ENCODE measurements around the gene ARL8B. TPM values are rescaled to one million over a fixed set of nuclear protein-coding genes. Genes with fewer than 3 reads are reported as not detected.

The ARL8B gene
- polyA plus RNA-seq, 4 donors: 25.0 to 70.4 (median 31.6) TPM

- H3K27me3 ChIP-seq (ENCODE audit: control insufficient read depth in 3 of 3, insufficient read depth in 3 of 3, low read length in 3 of 3): no peaks in the 10 kb centered on the region
- H3K36me3 ChIP-seq (ENCODE audit: control insufficient read depth in 3 of 3, insufficient read depth in 2 of 3, low read depth in 1 of 3, low read length in 3 of 3): no peaks in the 10 kb centered on the region
- no peaks in the 10 kb centered on the region for H3K9me3 ChIP-seq (ENCODE audit: control insufficient read depth in 2 of 2, insufficient read depth in 1 of 2, low read depth in 1 of 2, low read length in 1 of 2)
- H3K27ac ChIP-seq (ENCODE audit: low read depth in 1 of 3, low read length in 2 of 3): no peak overlapping the region
- 82 to 91% (median 85%) methylated on average over 5 of the region's 5 CpGs for WGBS, 3 donors
- H3K4me1 ChIP-seq (ENCODE audit: control insufficient read depth in 3 of 3, insufficient read depth in 2 of 3, low read depth in 1 of 3, low read length in 2 of 3): no peaks in the 10 kb centered on the region
- FAIRE-seq (no peak), DNase-seq (no peak)
- no peak overlapping the region for H3K4me3 ChIP-seq (ENCODE audit: low read depth in 1 of 3, low read length in 3 of 3)
These were observed 37.9 kb upstream of the ARL8B start for GRCh38 chr3:5084224-5084623.

- no peak overlapping the region for H3K27ac ChIP-seq (ENCODE audit: low read depth in 1 of 3, low read length in 2 of 3)
- H3K9me3 ChIP-seq (ENCODE audit: control insufficient read depth in 2 of 2, insufficient read depth in 1 of 2, low read depth in 1 of 2, low read length in 1 of 2): no peaks in the 10 kb centered on the region
- H3K36me3 ChIP-seq (ENCODE audit: control insufficient read depth in 3 of 3, insufficient read depth in 2 of 3, low read depth in 1 of 3, low read length in 3 of 3): no peaks in the 10 kb centered on the region
- no peaks in the 10 kb centered on the region for H3K27me3 ChIP-seq (ENCODE audit: control insufficient read depth in 3 of 3, insufficient read depth in 3 of 3, low read length in 3 of 3)
- H3K4me3 ChIP-seq (ENCODE audit: low read depth in 1 of 3, low read length in 3 of 3): no peak overlapping the region
- no peak for FAIRE-seq
- no peaks in the 10 kb centered on the region for H3K4me1 ChIP-seq (ENCODE audit: control insufficient read depth in 3 of 3, insufficient read depth in 2 of 3, low read depth in 1 of 3, low read length in 2 of 3)
- no peak for DNase-seq
- 83 to 92% (median 89%) methylated on average over 1 of the region's 1 CpG for WGBS, 3 donors
These were observed 35.4 kb upstream of the ARL8B start for GRCh38 chr3:5086708-5087107.

GRCh38 chr3:5087209-5087608, 34.9 kb upstream of the ARL8B start:
- Histone ChIP-seq H3K4me1 (ENCODE audit: control insufficient read depth in 3 of 3, insufficient read depth in 2 of 3, low read depth in 1 of 3, low read length in 2 of 3) (no peaks in the 10 kb centered on the region), H3K36me3 (ENCODE audit: control insufficient read depth in 3 of 3, insufficient read depth in 2 of 3, low read depth in 1 of 3, low read length in 3 of 3) (no peaks in the 10 kb centered on the region), H3K9me3 (ENCODE audit: control insufficient read depth in 2 of 2, insufficient read depth in 1 of 2, low read depth in 1 of 2, low read length in 1 of 2) (no peaks in the 10 kb centered on the region), H3K4me3 (ENCODE audit: low read depth in 1 of 3, low read length in 3 of 3) (no peak overlapping the region), H3K27ac (ENCODE audit: low read depth in 1 of 3, low read length in 2 of 3) (no peak overlapping the region), H3K27me3 (ENCODE audit: control insufficient read depth in 3 of 3, insufficient read depth in 3 of 3, low read length in 3 of 3) (no peaks in the 10 kb centered on the region)
- DNase-seq (no peak), FAIRE-seq (no peak)
- WGBS, 3 donors: 70 to 78% (median 72%) methylated on average over 4 of the region's 4 CpGs

- H3K9me3 ChIP-seq (ENCODE audit: control insufficient read depth in 2 of 2, insufficient read depth in 1 of 2, low read depth in 1 of 2, low read length in 1 of 2): no peaks in the 10 kb centered on the region
- FAIRE-seq (no peak), DNase-seq (no peak)
- 46 to 54% (median 47%) methylated on average over 5 of the region's 5 CpGs for WGBS, 3 donors
- no peak overlapping the region for H3K27ac ChIP-seq (ENCODE audit: low read depth in 1 of 3, low read length in 2 of 3)
- H3K27me3 ChIP-seq (ENCODE audit: control insufficient read depth in 3 of 3, insufficient read depth in 3 of 3, low read length in 3 of 3): peaks cover 0 to 6% (median 0%) of the 10 kb centered on the region in 3 donors
- H3K36me3 ChIP-seq (ENCODE audit: control insufficient read depth in 3 of 3, insufficient read depth in 2 of 3, low read depth in 1 of 3, low read length in 3 of 3): no peaks in the 10 kb centered on the region
- no peaks in the 10 kb centered on the region for H3K4me1 ChIP-seq (ENCODE audit: control insufficient read depth in 3 of 3, insufficient read depth in 2 of 3, low read depth in 1 of 3, low read length in 2 of 3)
- no peak overlapping the region for H3K4me3 ChIP-seq (ENCODE audit: low read depth in 1 of 3, low read length in 3 of 3)
These were observed 31.9 kb upstream of the ARL8B start for GRCh38 chr3:5090197-5090596.

- H3K9me3 ChIP-seq (ENCODE audit: control insufficient read depth in 2 of 2, insufficient read depth in 1 of 2, low read depth in 1 of 2, low read length in 1 of 2): no peaks in the 10 kb centered on the region
These were observed 30.1 kb upstream of the ARL8B start for GRCh38 chr3:5092018-5092417.

GRCh38 chr3:5093731-5094130, 28.4 kb upstream of the ARL8B start:
- Histone ChIP-seq H3K4me3 (ENCODE audit: low read depth in 1 of 3, low read length in 3 of 3) (no peak overlapping the region), H3K9me3 (ENCODE audit: control insufficient read depth in 2 of 2, insufficient read depth in 1 of 2, low read depth in 1 of 2, low read length in 1 of 2) (no peaks in the 10 kb centered on the region), H3K4me1 (ENCODE audit: control insufficient read depth in 3 of 3, insufficient read depth in 2 of 3, low read depth in 1 of 3, low read length in 2 of 3) (no peaks in the 10 kb centered on the region), H3K27ac (ENCODE audit: low read depth in 1 of 3, low read length in 2 of 3) (no peak overlapping the region), H3K36me3 (ENCODE audit: control insufficient read depth in 3 of 3, insufficient read depth in 2 of 3, low read depth in 1 of 3, low read length in 3 of 3) (no peaks in the 10 kb centered on the region), H3K27me3 (ENCODE audit: control insufficient read depth in 3 of 3, insufficient read depth in 3 of 3, low read length in 3 of 3) (peaks cover 0 to 22% (median 2%) of the 10 kb centered on the region in 3 donors)
- WGBS, 3 donors: 48 to 77% (median 72%) methylated on average over 2 of the region's 2 CpGs
- DNase-seq (no peak), FAIRE-seq (no peak)

More at GRCh38 chr3:5092018-5092417, 30.1 kb upstream of the ARL8B start:
- H3K36me3 ChIP-seq (ENCODE audit: control insufficient read depth in 3 of 3, insufficient read depth in 2 of 3, low read depth in 1 of 3, low read length in 3 of 3): no peaks in the 10 kb centered on the region
- H3K27me3 ChIP-seq (ENCODE audit: control insufficient read depth in 3 of 3, insufficient read depth in 3 of 3, low read length in 3 of 3): peaks cover 0 to 19% (median 2%) of the 10 kb centered on the region in 3 donors
- no peak for FAIRE-seq
- H3K4me1 ChIP-seq (ENCODE audit: control insufficient read depth in 3 of 3, insufficient read depth in 2 of 3, low read depth in 1 of 3, low read length in 2 of 3): no peaks in the 10 kb centered on the region
- WGBS, 3 donors: 33 to 69% (median 68%) methylated on average over 1 of the region's 1 CpG
- no peak overlapping the region for H3K4me3 ChIP-seq (ENCODE audit: low read depth in 1 of 3, low read length in 3 of 3)
- DNase-seq: no peak
- no peak overlapping the region for H3K27ac ChIP-seq (ENCODE audit: low read depth in 1 of 3, low read length in 2 of 3)

GRCh38 chr3:5095886-5096285, 26.2 kb upstream of the ARL8B start:
- peaks cover 0 to 22% (median 2%) of the 10 kb centered on the region in 3 donors for H3K27me3 ChIP-seq (ENCODE audit: control insufficient read depth in 3 of 3, insufficient read depth in 3 of 3, low read length in 3 of 3)
- H3K4me3 ChIP-seq (ENCODE audit: low read depth in 1 of 3, low read length in 3 of 3): no peak overlapping the region
- no peaks in the 10 kb centered on the region for H3K36me3 ChIP-seq (ENCODE audit: control insufficient read depth in 3 of 3, insufficient read depth in 2 of 3, low read depth in 1 of 3, low read length in 3 of 3)
- no peaks in the 10 kb centered on the region for H3K4me1 ChIP-seq (ENCODE audit: control insufficient read depth in 3 of 3, insufficient read depth in 2 of 3, low read depth in 1 of 3, low read length in 2 of 3)
- DNase-seq (peak in 1 of 2 donors; percentile 34), FAIRE-seq (no peak)
- 4 to 26% (median 21%) methylated on average over 27 to 34 of the region's 34 CpGs for WGBS, 3 donors
- H3K9me3 ChIP-seq (ENCODE audit: control insufficient read depth in 2 of 2, insufficient read depth in 1 of 2, low read depth in 1 of 2, low read length in 1 of 2): no peaks in the 10 kb centered on the region
- no peak overlapping the region for H3K27ac ChIP-seq (ENCODE audit: low read depth in 1 of 3, low read length in 2 of 3)

- no peaks in the 10 kb centered on the region for H3K9me3 ChIP-seq (ENCODE audit: control insufficient read depth in 2 of 2, insufficient read depth in 1 of 2, low read depth in 1 of 2, low read length in 1 of 2)
- H3K4me3 ChIP-seq (ENCODE audit: low read depth in 1 of 3, low read length in 3 of 3): no peak overlapping the region
- no peaks in the 10 kb centered on the region for H3K4me1 ChIP-seq (ENCODE audit: control insufficient read depth in 3 of 3, insufficient read depth in 2 of 3, low read depth in 1 of 3, low read length in 2 of 3)
- H3K27me3 ChIP-seq (ENCODE audit: control insufficient read depth in 3 of 3, insufficient read depth in 3 of 3, low read length in 3 of 3): peaks cover 0 to 22% (median 2%) of the 10 kb centered on the region in 3 donors
- no peak overlapping the region for H3K27ac ChIP-seq (ENCODE audit: low read depth in 1 of 3, low read length in 2 of 3)
- FAIRE-seq (no peak), DNase-seq (no peak)
- WGBS, 3 donors: 64 to 69% (median 67%) methylated on average over 11 of the region's 11 CpGs
- H3K36me3 ChIP-seq (ENCODE audit: control insufficient read depth in 3 of 3, insufficient read depth in 2 of 3, low read depth in 1 of 3, low read length in 3 of 3): no peaks in the 10 kb centered on the region
These were observed 25.6 kb upstream of the ARL8B start for GRCh38 chr3:5096336-5097008.

GRCh38 chr3:5098346-5098745, 23.7 kb upstream of the ARL8B start:
- Histone ChIP-seq H3K36me3 (ENCODE audit: control insufficient read depth in 3 of 3, insufficient read depth in 2 of 3, low read depth in 1 of 3, low read length in 3 of 3) (no peaks in the 10 kb centered on the region), H3K27ac (ENCODE audit: low read depth in 1 of 3, low read length in 2 of 3) (no peak overlapping the region), H3K4me3 (ENCODE audit: low read depth in 1 of 3, low read length in 3 of 3) (no peak overlapping the region), H3K27me3 (ENCODE audit: control insufficient read depth in 3 of 3, insufficient read depth in 3 of 3, low read length in 3 of 3) (peaks cover 0 to 20% (median 2%) of the 10 kb centered on the region in 3 donors), H3K9me3 (ENCODE audit: control insufficient read depth in 2 of 2, insufficient read depth in 1 of 2, low read depth in 1 of 2, low read length in 1 of 2) (no peaks in the 10 kb centered on the region), H3K4me1 (ENCODE audit: control insufficient read depth in 3 of 3, insufficient read depth in 2 of 3, low read depth in 1 of 3, low read length in 2 of 3) (no peaks in the 10 kb centered on the region)
- FAIRE-seq (no peak), DNase-seq (no peak)
- 42 to 58% (median 49%) methylated on average over 4 of the region's 4 CpGs for WGBS, 3 donors

All from small intestine (tissue), 7 donors.